IMR-90 (cell line): Measurements from ENCODE around the gene CGNL1. TPM values are rescaled to one million over a fixed set of nuclear protein-coding genes. Genes with fewer than 3 reads are reported as not detected.

ENCODE experiments used
- ATAC-seq: fragments of 200-7000 bp; cut with Tn5 transposase; 2 replicates; pipeline ENCODE4 v1.9.1; 2020; ENCODE audit warnings: low read depth, mild to moderate bottlenecking, moderate library complexity
- BruUV-seq: library from RNA; stranded (reverse); fragments of 400-500 nt; replicated peaks from 2 replicates; lab custom pipeline; 2021; lab: Mats Ljungman, UMichigan
- CTCF ChIA-PET: fragments of 300-600 bp; formaldehyde crosslinking; extraction: SDS; loops from one replicate; lab custom pipeline; 2021; ENCODE audit warnings: antibody characterized with exemption; lab: Yijun Ruan, JAX
- POLR2A ChIA-PET: fragments of 300-600 bp; sonication (Branson Sonifier 250); formaldehyde crosslinking; loops from one replicate; lab custom pipeline; 2022; ENCODE audit warnings: antibody characterized with exemption; ENCODE audit not compliant: unreplicated experiment; lab: Charles Lee
- DNase-seq: peaks from one replicate; pipeline ENCODE4 v3.0.0; 2013
- H2AFZ ChIP-seq: replicated peaks from 2 replicates; pipeline ENCODE3; 2013; ENCODE audit warnings: low read length, mild to moderate bottlenecking; ENCODE audit not compliant: poor library complexity
- H2AK5ac ChIP-seq: 2 replicates; pipeline ENCODE4 v1.6.1; 2013; ENCODE audit warnings: low read depth, low read length, inconsistent platforms
- H2AK9ac ChIP-seq: replicated peaks from 2 replicates; pipeline ENCODE3; 2013; ENCODE audit warnings: mild to moderate bottlenecking, low read depth, low read length, moderate library complexity; ENCODE audit not compliant: poor library complexity
- H2BK120ac ChIP-seq: 2 replicates; pipeline ENCODE4 v1.6.1; 2013; ENCODE audit warnings: low read depth, low read length, inconsistent platforms
- H2BK15ac ChIP-seq: 3 replicates; pipeline ENCODE4 v1.6.1; 2013; ENCODE audit warnings: low read depth, low read length, inconsistent platforms
- H2BK20ac ChIP-seq: 2 replicates; pipeline ENCODE4 v1.6.1; 2013; ENCODE audit warnings: low read depth, mild to moderate bottlenecking, inconsistent platforms, low read length, moderate library complexity
- H2BK5ac ChIP-seq: 2 replicates; pipeline ENCODE4 v1.6.1; 2013; ENCODE audit warnings: mild to moderate bottlenecking, low read depth, low read length, inconsistent platforms; ENCODE audit not compliant: poor library complexity, severe bottlenecking
- H3K14ac ChIP-seq: replicated peaks from 2 replicates; pipeline ENCODE4 v1.6.1; 2013; ENCODE audit warnings: low read depth, low read length, inconsistent platforms
- H3K18ac ChIP-seq: 2 replicates; pipeline ENCODE4 v1.6.1; 2013; ENCODE audit warnings: low read depth, low read length, control low read depth
- H3K23ac ChIP-seq: 2 replicates; pipeline ENCODE4 v1.6.1; 2013; ENCODE audit warnings: low read depth, low read length, inconsistent platforms
- H3K27ac ChIP-seq: 2 replicates; pipeline ENCODE4 v1.5.1; 2013; ENCODE audit warnings: mild to moderate bottlenecking, control low read depth, low read length; ENCODE audit not compliant: insufficient read depth
- H3K27me3 ChIP-seq: 2 replicates; pipeline ENCODE4 v1.6.1; 2013; ENCODE audit warnings: low read length; ENCODE audit not compliant: control insufficient read depth, insufficient read depth
- H3K36me3 ChIP-seq: 2 replicates; pipeline ENCODE4 v1.6.1; 2013; ENCODE audit warnings: low read length, mixed read lengths; ENCODE audit not compliant: control insufficient read depth, insufficient read depth
- H3K4ac ChIP-seq: 2 replicates; pipeline ENCODE4 v1.6.1; 2013; ENCODE audit warnings: low read depth, low read length, inconsistent platforms
- H3K4me1 ChIP-seq: 2 replicates; pipeline ENCODE4 v1.6.1; 2013; ENCODE audit warnings: low read length, mixed read lengths; ENCODE audit not compliant: control insufficient read depth, insufficient read depth
- H3K4me2 ChIP-seq: 2 replicates; pipeline ENCODE4 v1.6.1; 2013; ENCODE audit warnings: low read depth, mild to moderate bottlenecking, control low read depth, low read length, moderate library complexity
- H3K4me3 ChIP-seq: 2 replicates; pipeline ENCODE4 v1.5.1; 2013; ENCODE audit warnings: low read depth, mild to moderate bottlenecking, control low read depth, low read length, moderate library complexity; ENCODE audit not compliant: insufficient read depth
- H3K56ac ChIP-seq: 2 replicates; pipeline ENCODE4 v1.6.1; 2013; ENCODE audit warnings: low read length, inconsistent platforms; ENCODE audit not compliant: insufficient read depth; ENCODE audit errors: extremely low read depth
- H3K79me1 ChIP-seq, 2 experiments: 2 replicates each; pipeline ENCODE4 v1.6.1; 2013; ENCODE audit warnings: low read length in 2 of 2, inconsistent platforms in 1 of 2, low read depth in 1 of 2
- H3K9ac ChIP-seq: 2 replicates; pipeline ENCODE4 v1.6.1; 2013; ENCODE audit warnings: low read depth, low read length, control low read depth
- H3K9me1 ChIP-seq: 2 replicates; pipeline ENCODE4 v1.6.1; 2013; ENCODE audit warnings: low read length, inconsistent platforms; ENCODE audit not compliant: insufficient read depth
- H3K9me3 ChIP-seq: 2 replicates; pipeline ENCODE4 v1.6.1; 2013; ENCODE audit warnings: low read length; ENCODE audit not compliant: control insufficient read depth, insufficient read depth
- H4K20me1 ChIP-seq: 2 replicates; pipeline ENCODE4 v1.6.1; 2013; ENCODE audit warnings: low read length, inconsistent platforms; ENCODE audit not compliant: insufficient read depth
- H4K5ac ChIP-seq: 2 replicates; pipeline ENCODE4 v1.6.1; 2013; ENCODE audit warnings: mild to moderate bottlenecking, low read depth, low read length, control low read depth
- H4K8ac ChIP-seq, 2 experiments: 2 replicates each; pipeline ENCODE4 v1.6.1; 2013; ENCODE audit warnings: low read depth in 2 of 2, low read length in 2 of 2, control low read depth in 1 of 2, inconsistent platforms in 1 of 2
- H4K91ac ChIP-seq: 2 replicates; pipeline ENCODE4 v1.6.1; 2013; ENCODE audit warnings: low read depth, low read length, inconsistent platforms; ENCODE audit not compliant: insufficient read depth
- BHLHE40 ChIP-seq: fragments of 150-350 bp; IDR thresholded peaks from 2 replicates; pipeline ENCODE4 v1.6.1; 2016; ENCODE audit warnings: mild to moderate bottlenecking, low read depth, low read length
- CEBPB ChIP-seq: IDR thresholded peaks from 2 replicates; pipeline ENCODE4 v1.6.1; 2012; ENCODE audit warnings: low read depth, low read length, improper control_type of control experiment
- MXI1 ChIP-seq: IDR thresholded peaks from 2 replicates; pipeline ENCODE4 v1.6.1; 2012; ENCODE audit warnings: low read depth, mild to moderate bottlenecking, low read length, moderate library complexity, borderline replicate concordance
- NFE2L2 ChIP-seq: fragments of 150-350 bp; IDR thresholded peaks from 2 replicates; pipeline ENCODE4 v1.6.1; 2016; ENCODE audit warnings: low read depth, mild to moderate bottlenecking, low read length
- SMC3 ChIP-seq: fragments of 150-350 bp; IDR thresholded peaks from 2 replicates; pipeline ENCODE4 v1.6.1; 2016; ENCODE audit warnings: low read depth, mild to moderate bottlenecking, antibody characterized with exemption, low read length, moderate library complexity
- WGBS, 2 experiments: methylation state at CpG; one replicate each; pipeline versions ENCODE4 v1.1.5 to v1.1.7; 2013; ENCODE audit warnings: missing lambda C conversion rate in 2 of 2; ENCODE audit not compliant: insufficient read length in 1 of 2; ENCODE audit errors: extremely low coverage in 2 of 2; 5-methylcytosine and 5-hydroxymethylcytosine counted together
- dilution Hi-C: fragments of 300-500 bp; cut with HindIII; formaldehyde crosslinking; loops from one replicate; pipeline ENCODE4 v1.14.3; 2018; ENCODE audit warnings: low sequenced_read_pairs; ENCODE audit not compliant: unreplicated experiment
- in situ Hi-C: fragments of 300-500 bp; cut with MboI; formaldehyde crosslinking; loops from 3 replicates; pipeline ENCODE4 v1.14.3; 2019; ENCODE audit warnings: low sequenced_read_pairs, inconsistent platforms, mixed read lengths
- intact Hi-C: fragments of 100-400 bp; cut with micrococcal nuclease; formaldehyde crosslinking; loops from 2 replicates; pipeline ENCODE4 v1.10.0; 2022
- polyA plus RNA-seq, 3 experiments: library from polyadenylated mRNA; depleted of rRNA; stranded (reverse); fragments of >200 nt; gene quantifications; 2 replicates each; pipeline ENCODE4 v1.2.3, GENCODE V29; 2012; ENCODE audit warnings: low replicate concordance in 1 of 3
- total RNA-seq: library from RNA; depleted of rRNA; stranded (reverse); fragments of >200 nt; gene quantifications from 2 replicates; pipeline ENCODE4 v1.2.3, GENCODE V29; 2012
- TF ChIP-seq, protein P1 (sequence below): fragments of 150-350 bp; IDR thresholded peaks from 2 replicates; pipeline ENCODE4 v1.6.1; 2017; ENCODE audit warnings: mild to moderate bottlenecking, antibody characterized with exemption, low read length, low read depth

CGNL1 gene
- total and polyA plus RNA-seq, 2 of the 4 experiments (the other 2 are of a cell fraction): 0.07 to 0.18 TPM

- no peak overlapping the region for H4K91ac ChIP-seq
- no peaks in the 10 kb centered on the region for H3K4me1 ChIP-seq
- H3K23ac ChIP-seq: no peak overlapping the region
- no peak for TF ChIP-seq NFE2L2
- no peak for TF ChIP-seq SMC3
- no peak for TF ChIP-seq CEBPB
- TF ChIP-seq, protein P1, sequence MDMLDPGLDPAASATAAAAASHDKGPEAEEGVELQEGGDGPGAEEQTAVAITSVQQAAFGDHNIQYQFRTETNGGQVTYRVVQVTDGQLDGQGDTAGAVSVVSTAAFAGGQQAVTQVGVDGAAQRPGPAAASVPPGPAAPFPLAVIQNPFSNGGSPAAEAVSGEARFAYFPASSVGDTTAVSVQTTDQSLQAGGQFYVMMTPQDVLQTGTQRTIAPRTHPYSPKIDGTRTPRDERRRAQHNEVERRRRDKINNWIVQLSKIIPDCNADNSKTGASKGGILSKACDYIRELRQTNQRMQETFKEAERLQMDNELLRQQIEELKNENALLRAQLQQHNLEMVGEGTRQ: no peak
- no peak for TF ChIP-seq BHLHE40
- TF ChIP-seq MXI1: no peak
- no peak overlapping the region for H3K4me2 ChIP-seq
- no peak overlapping the region for H2BK20ac ChIP-seq
- POLR2A ChIA-PET: no interaction called here
- WGBS, 2 experiments: 70% methylated on average over 2 of the region's 6 CpGs; no CpG with 5 or more reads in 1 of the 2 experiments
- no peak overlapping the region for H3K4me3 ChIP-seq
- H3K9me3 ChIP-seq: peaks cover 3% of the 10 kb centered on the region; the same call in 1 of the 2 replicates
- no peak overlapping the region for H3K56ac ChIP-seq
- ATAC-seq (no peak), DNase-seq (no peak)
- no TSS peak for BruUV-seq
- H2AK5ac ChIP-seq: no peak overlapping the region
- H3K18ac ChIP-seq: no peak overlapping the region
- no peak overlapping the region for H4K5ac ChIP-seq
- no peaks in the 10 kb centered on the region for H4K20me1 ChIP-seq
- no peak overlapping the region for H2BK15ac ChIP-seq
- H3K36me3 ChIP-seq: no peaks in the 10 kb centered on the region
- in situ Hi-C loops: loop anchor here (5.0 kb wide), 1 partner anchor 184 kb away; no protein-coding TSS in a partner anchor
- H3K27ac ChIP-seq: no peak overlapping the region
- intact Hi-C loops: loop anchor here (5.0 to 10.0 kb wide), 3 partner anchors 119 to 839 kb away; no protein-coding TSS in a partner anchor
- H3K14ac ChIP-seq: no peak overlapping the region
- dilution Hi-C loops: loop anchor here (25.0 kb wide), 1 partner anchor 194 kb away; no protein-coding TSS in a partner anchor
- H2AK9ac ChIP-seq: no peak overlapping the region
- no peaks in the 10 kb centered on the region for H3K79me1 ChIP-seq
- H2AFZ ChIP-seq: peak overlapping the region; percentile 24
- no peak overlapping the region for H3K4ac ChIP-seq
- CTCF ChIA-PET: interaction anchor here (4.6 kb wide), 1 partner anchor 185 kb away, joined by 29 read pairs; no protein-coding TSS in a partner anchor
- no peak overlapping the region for H3K9ac ChIP-seq
- H2BK120ac ChIP-seq: no peak overlapping the region
- H4K8ac ChIP-seq: no peak overlapping the region
- no peak overlapping the region for H2BK5ac ChIP-seq
- H3K9me1 ChIP-seq: no peaks in the 10 kb centered on the region
- peaks cover 5% of the 10 kb centered on the region; the same call in 1 of the 2 replicates for H3K27me3 ChIP-seq
Measured at GRCh38 chr15:57343498-57343897, 32.8 kb upstream of the CGNL1 start.
